NCI-H1436 (cell line): Measurements from ENCODE around the gene COL1A1.

Experiments used
- DNase-seq: peaks from one replicate; lab custom pipeline; 2025; lab: John Stamatoyannopoulos, UW

Gene COL1A1

DNA sequence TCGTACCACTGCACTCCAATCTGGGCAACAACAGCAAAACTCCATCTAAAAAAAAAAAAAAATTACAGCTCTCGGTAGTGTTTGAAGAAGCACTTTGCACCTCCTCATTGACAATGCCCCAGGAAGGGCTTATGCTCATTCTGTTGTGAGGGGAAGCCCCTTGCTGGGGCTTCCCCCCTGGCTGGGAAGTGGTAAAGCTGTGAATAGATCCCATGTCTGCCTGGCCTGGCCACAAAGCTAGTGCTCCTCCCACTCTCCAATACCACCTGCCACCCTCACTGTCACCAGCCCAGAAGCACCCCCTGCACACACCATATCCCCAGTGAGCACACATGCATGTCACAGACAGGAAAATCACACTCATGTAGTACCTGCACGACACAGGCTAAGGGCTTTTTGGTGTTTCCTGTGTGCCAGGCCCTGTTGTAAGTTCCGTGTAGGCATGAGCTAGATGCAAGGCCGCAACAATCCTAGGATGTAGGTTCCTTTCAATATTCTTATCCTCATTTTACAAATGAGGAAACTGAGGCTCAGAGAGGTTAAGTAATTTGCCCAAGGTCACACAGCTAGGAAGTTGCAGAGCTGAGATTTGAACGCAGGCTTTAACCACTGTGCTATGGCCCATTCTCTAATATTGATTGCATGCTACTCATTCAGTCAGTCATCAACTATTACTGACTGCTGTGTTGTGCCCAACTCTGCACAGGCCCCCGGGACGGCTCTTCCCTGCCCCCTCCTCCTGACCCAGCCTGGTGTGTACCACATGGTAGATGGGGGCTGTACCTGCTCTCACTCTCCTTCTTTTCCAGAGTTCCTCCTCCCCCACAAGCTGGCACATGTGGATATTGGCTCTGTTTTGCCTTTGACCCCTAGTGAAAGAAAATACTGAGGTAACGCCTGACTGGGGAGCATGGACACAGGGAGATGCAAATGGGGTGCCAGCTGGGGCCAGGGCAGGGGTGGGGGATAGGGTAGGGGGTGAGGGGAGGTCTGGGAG, 11.9 kb upstream of the COL1A1 start:
- no peak for DNase-seq

DNA sequence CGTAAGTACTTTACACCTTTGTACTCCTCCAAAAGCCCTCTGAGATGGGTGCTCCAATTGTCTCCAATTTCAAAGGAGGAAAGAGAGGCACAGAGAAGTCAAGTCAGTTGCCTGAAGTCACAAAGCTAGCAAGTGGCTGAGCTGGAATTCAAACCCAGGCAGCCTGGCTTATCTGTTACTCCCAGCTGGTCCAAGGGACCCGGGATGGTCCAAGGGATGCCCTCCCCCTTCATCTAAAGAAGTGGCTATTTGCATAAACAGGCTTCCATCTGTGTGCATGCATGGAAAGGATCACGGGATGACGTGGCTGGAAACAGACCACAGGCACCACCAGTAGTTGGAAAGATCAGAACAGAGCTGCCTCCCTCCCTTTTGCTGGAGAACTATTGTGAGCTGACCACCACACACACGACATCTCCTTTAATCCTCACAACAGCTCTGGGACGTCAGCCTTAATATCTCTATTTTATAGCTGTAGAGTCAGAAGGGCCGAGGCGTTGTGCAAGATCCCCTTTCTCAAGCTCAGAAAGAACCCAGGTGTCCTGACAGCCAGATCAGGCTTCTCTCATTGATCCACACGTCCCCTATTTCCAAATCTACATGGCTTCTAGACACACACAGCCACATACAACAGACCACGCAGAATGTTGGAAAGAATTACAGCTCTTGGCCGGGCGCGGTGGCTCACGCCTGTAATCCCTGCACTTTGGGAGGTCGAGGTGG, 10.9 kb upstream of the COL1A1 start:
- no peak for DNase-seq

DNA sequence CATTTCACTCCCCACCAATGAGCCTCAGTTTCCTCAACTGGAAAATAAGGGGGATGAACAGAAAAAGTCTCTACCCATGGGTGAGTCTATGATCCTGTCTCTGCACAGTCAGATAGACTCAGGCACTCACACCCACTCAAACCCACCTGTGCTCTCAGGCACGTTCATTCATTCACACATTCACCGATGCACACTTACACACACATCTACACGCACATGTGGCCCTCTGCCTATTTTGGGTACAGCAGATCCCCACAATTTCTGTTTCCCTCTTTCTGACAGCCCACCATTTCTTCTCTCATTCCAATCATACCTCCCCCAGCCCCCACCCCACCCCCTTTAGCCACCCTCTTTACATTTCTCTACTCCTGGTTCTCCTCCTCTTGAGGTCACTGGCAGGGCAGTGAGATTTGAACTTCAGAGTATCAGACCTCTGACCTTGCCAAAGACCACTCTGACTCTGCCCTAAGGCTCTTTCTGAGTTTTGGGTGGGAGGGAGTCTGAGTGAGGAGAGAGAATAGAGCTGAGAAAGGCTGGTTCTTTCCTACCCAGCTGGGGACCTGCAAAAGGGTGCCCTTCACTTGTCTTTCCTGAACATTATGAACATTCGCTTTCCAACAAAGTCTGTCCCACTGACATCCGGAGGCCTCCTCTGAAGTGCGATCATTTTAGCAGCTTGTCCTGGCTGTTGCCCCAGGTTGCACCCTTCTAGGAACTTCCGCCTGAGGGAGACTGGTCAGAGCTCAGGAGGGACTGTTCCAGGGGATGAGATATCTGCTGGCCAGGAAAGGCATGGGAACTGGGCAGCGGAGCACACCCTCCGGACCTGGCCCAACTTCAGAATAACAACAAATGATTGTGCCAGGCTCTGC, 10.1 kb upstream of the COL1A1 start:
- DNase-seq, result no peak

DNA sequence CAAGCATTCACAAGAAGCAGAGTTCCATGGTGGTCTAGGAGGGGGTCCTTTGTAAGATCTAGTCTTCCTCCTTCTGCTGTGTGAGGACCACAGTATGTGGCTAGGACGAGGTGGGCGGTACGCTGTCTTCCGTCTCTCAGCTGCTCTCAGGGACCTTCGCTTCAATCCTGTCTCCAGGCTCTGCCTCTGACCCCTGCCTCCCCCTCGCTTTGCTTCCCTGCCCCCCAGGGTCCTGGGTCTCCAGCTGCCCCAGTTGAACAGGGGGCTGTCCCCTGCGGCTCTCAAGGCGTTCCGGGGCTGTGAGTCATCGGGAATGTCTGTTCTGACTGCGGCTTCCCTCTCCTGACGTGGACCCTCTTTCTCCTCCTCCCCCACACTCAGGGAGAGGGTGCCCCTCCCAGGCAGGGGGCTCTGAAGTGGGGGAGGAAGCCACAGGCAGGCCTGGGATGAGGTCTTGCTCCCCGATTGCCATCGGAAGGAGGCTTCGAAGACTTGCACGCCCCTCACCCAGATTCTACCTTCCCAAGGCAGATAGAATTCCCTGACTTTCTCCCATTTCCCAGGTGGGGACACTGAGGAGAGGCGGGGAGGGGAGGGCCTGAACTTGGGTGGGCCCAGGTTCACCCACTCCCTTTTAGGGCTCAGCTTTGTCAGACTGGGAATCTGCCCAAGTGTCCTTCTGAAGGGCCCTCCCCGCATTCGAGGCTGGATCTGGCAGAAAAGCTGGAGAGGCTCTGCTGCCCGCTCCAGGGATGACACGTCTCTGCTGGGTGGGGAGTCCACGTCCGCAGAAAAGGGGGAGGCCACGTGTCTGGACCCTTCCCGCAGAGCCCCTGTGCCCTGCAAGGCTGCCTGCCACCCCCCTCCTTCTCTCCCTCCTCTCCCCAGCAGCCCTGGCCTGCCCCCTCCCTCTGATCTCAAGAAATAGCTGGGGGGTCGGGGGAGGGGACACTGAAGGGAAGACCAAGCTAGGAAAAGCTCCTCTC, 9.1 kb upstream of the COL1A1 start:
- DNase-seq, result no peak

DNA sequence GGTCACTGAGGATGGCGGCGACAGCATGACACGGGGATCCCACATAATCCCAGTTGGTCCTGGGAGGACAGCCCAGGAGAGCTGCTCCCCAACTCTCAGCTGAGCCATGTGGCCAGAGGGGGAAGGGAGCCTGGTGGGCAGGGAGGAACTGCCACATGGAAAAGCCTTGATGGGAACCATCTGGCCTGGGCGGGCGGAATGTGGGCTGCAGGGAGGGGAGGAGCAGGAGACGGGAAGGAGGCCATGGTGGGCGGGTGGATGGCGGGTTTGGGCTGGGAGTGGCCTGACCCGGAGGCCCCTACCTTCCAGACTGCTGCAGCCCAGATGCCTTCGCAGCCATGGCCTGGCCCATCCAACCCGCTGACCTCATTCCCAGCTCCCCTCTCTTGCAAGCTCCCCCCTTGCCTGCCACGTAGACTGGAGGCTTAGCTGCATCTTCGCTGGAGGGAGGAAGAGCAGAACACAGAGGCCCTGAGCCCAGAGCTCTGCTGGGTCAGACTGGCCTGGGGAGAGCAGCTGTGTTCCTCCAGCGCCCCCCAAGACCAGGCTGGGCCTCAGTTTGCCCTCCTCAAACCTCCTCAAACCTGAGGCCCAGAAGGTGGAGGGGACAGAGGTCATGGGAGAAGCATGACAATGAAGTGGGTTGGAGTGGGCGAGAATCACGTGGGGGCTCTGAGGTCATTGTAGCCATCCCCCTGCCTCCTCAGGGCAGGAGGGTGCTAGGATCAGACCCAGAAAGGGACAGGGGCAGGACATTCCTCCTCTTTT, 8.2 kb upstream of the COL1A1 start:
- DNase-seq, result no peak

DNA sequence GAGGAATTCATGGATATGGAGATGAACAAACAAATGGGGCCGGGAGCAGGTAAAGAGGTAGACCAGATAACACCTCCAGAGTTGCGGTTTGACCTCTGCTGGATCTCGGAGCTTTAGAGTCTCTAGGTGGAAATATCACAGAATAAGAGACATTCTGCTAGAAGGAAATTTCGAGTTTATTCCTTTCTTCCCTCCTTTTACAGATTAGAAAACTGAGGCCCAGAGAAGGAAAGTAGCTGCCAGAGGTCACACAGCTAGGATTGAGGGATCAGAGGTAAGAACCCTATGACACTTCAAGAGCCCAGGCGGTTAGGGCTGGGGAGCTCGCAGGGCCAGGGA, 7.7 kb upstream of the COL1A1 start:
- no peak for DNase-seq

DNA sequence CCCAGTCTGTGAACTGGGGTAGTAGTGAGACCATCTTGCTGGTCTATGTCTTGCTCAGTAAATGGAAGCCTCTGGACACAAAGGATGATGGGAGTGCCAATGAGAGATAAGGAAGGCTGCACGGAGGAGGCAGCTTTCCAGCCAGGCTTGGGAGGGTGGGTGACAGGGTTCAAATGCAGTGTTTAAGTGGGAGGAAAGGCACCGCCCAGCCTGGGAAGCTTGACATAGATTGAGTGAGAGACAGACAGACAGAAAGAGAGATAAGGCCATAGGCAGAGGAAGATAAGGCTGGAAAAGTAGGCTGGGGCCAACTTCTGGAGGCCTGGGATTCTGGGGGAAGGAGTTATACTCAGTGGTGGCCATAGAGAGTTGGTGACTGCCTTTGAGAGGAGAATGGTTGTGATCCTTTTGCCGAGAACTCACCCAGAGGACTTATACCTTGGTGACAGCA, 7.2 kb upstream of the COL1A1 start:
- DNase-seq, result no peak

DNA sequence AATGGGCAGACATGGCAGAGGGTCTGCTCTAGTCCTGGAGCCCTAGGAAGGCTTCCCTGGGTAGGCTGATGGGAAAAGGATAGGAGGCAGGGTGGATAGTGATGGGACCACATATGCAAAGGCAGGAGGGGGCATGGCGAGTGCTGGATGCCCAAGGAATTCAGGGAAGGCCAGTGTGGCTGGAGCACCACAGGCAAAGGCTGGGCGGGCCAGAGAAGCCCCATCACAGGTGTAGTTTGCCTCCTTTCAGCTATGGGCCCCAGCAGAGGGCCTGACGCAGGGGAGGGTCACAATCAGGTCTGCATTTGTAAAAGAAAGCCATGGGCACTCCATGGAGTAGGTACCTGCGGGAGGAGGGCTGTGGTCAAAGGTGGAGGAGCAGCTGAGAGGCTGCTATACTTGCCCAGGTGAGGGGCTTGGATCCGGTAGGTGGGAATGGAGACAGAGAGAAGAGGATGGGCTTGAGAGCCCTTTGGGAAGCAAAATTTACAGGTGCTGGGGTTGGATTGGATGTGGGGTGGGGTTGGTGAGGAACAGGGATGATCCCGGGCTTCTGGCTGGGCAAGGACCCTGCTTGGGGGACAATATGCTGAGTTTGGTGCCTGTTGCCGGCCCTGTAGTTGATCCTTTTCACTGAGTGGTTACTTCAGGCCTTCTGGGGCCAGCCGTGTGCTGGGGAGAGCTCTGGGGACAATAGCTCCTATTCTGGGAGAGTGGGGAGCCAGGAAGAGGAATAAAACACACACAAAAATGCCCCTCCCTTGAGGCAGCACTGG, 6.5 kb upstream of the COL1A1 start:
- no peak for DNase-seq

DNA sequence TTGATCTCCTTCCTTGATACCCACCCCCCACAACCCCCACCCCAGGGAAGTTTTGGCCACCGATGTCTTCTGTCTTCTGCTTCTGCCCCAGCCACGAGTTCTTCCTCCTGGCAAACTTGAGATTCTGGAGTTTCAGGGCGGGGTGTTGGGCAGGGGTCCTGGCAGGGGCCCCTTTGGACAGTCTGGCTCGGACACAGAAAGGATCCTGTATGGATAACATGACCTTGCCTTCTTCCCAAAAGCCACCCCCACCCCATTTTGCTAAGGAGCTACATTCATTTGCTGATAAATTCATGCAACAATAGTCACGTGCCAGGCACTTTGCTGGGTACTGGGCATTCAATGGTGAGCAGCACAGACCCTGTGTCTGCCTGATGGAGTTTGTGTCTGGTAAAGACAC, 5.9 kb upstream of the COL1A1 start:
- no peak for DNase-seq

DNA sequence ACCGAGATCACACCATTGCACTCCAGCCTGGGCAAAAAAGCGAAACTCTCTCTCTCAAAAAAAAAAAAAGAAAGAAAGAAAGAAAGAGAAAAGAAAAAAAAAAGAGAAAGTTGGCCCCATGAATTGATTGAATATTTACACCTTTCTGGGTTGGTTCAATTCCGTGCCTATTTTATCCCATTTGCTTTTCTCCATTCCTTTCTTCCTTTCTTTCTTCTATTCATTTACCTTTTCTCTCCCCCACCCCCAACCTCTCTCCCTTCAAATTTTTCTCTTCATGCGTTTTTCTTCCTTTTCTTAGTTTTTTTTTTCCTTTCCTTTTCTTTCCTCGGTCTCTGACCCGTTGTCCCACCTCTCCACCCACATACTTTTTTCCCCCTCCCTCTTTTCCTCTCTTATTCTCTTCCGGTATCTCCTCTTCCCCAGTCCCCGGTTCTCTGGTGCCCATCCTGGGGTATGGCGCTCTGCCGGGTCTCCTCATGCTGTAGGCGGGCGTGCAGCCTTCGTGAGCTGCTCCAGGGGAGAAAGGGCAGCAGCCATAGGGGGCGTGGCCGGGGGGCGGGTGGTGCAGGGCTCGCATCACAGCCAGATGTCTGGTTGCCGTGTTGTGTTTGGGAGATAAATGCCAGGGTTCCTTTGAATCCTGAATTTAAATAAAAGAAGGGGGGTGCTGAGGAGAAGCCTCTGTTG, 5.3 kb upstream of the COL1A1 start:
- DNase-seq, result no peak

DNA sequence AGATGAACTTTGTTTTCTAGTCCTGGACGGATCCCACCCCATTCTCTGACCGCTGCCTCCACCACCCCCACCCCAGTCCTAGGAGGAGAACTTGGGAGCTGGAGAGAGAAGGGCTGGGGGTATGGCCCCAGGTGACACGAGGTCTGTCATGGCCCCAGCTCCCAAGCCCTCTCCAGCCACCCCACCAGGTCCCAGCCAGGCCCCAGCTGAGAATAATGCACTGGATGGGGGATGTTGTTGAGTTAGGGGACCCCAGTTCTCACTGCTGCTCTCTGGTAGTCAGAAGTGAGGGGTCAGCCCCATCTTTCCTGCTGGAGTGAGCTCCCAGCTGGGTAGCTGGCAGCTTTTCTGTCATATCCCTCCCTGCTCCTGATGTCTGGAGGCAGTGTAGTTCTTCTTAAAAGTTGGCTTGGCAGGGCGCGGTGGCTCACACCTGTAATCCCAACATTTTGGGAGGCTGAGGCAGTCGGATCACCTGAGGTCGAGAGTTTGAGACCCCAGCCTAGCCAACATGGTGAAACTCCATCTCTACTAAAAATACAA, 4.6 kb upstream of the COL1A1 start:
- no peak for DNase-seq

DNA sequence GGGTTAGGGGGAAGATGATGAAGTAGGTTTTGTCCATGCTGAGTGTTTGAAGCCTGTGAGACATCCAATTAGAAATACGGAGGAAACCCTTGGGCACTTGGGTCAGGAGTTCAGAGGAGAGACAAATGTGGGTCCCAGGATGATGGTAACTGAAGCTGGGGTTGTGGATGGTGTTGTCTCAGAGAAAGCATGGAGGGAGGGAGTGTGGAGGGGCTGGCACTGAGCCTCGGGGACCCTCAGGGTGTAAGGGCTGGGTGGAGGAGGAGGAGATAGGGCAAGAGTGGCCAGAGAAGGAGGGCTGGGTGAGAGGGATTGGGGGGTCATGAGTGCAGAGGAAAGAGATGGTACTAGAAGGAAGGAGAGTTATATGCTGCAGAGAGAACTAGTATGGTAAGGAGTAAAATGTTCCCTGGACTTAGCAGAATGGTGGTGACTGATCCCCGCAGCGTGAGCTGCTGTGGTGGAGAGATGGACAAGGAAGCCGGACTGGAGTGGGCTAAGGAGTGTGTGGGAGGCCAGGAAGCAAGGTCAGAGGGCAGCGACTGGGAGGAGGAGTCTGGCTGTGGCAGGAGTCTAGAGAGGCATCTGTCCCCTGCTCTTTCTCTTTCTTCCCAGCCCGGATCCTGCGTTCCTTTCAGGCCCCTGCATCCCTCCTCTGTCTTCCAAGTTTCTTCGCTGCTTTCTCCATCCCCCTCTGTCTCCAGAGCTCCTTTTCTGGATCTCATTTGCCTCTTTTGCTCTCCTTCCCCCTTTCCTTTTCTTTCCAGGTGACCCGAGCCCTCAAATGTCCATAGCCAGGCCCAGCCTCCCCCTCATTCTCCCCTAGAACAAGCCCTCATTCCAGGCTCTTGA, 3.9 kb upstream of the COL1A1 start:
- DNase-seq, result no peak

DNA sequence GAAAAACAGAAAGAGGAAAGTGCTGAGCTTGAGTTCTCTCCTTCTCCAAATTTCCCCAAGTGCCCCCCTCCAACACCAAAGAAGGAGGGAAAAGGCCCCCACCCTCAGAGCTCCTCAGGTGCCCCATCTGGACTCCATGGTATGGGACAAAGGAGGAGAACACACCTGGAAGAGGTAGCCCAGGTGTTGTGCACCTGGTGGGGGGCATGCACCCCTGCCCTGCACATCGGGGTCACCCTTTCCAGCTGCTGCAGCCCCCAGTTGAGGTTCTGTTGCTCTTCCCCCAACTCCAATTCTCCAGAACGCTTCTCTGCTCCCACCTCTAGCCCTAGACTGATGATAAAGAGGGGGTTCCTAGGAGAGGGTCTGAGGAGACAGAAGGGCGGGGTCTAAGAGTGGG, 3.0 kb upstream of the COL1A1 start:
- no peak for DNase-seq

DNA sequence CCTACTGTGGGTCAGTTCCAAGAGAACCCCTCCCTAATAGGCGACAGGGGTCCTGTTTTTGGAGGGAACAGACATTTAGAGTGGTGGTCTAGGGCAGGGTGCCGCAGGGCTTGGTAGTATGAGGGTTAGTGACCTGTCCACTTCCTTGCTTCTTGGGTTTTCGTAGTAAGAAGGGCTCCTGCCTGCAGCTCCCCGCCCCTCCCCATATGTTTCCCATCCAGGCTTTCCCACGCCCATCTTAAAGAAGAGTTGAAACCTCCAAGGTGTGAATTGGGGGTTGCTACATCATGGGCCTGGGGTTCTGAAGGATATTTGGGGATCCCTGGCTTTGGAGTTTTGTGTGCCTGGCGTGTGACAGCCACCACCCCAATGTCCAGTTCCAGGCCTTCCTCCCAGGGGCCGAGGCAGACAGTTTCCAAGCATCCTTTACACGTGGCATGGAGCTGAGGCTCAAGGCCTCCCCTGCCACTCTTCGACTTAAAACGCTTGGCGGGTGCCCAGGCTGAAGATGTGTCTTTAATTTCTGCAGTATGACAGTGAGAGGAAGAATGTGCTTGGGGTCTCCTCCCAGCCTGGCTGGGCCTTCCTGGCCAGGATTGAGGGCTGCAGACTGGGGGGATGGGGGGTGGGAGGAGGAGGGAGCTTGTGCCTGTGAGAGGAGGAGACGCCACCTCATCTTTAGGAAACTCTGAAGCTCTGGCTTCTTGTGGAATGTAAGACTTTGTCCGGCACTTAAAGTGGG, 2.3 kb upstream of the COL1A1 start:
- DNase-seq, result no peak

DNA sequence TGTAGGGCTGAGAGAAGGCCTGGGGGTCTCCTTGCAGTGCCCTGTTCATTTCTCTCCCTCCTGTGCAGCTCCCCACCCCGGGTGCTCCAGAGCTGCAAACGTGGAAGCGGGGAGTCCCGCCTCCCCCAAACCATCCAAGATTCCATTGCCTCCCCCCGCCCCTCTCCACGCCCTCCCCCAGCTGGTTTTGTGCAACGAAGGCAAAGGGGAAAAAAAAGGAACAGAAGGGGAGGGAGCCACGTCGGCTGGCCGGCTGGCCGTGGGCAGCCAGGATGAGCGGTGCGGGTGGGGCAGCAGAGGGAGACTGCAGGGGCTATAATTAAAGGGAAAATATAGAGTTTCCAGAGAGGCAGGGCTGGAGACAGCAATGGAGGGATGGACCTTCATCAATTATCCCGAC, 1.7 kb upstream of the COL1A1 start:
- DNase-seq, result no peak

DNA sequence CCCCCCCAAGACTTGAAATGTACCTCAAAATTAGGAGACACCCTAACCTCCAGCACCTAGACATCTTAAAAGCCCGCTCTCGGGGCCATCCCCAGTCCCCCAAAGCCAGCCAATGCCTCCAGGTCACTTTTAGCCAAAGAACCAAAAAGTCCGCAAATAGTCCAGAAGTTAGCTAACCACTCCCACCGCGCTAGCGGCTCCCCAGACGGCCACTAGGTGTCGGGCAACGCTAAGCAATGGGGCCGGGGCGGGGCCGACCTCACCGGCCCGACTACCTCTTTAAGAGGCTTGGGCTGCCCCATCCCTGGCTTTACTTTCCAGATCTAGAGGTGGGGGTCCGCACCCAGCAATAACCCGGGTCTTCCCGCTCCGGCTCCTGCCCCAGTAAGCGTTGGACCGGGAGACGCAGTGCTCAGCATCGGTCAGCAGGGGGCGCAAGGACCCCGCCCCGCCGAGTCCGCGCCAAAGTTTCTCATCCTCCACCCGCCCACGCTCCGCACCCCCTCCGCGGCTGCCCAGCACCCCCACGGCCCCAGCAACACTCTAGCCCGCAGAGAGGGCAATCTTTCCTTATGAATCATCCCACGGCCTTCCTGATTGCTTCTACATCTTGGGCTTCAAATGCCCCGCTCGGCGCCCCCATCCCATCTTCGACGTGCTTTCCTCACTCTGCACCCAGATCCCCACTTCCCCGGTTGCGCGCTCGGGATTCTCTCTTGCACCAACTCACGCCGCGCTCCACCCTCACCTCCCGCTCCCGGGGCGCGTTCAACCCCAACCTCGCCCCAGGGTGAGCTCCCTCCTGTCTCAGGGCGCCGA, 765 bp downstream of the COL1A1 start:
- DNase-seq, result peak; percentile 77
